Inflammatory macrophage treated with lipopolysaccharide for 4 hours (primary cell): Measurements from ENCODE around the gene TNNT2.
A peak's percentile ranks its signal among the peaks of the same experiment; 100 is the strongest.

ENCODE experiments used
- DNase-seq: peaks from one replicate; pipeline ENCODE4 v3.0.0-alpha.2; 2020

TNNT2 gene

GRCh38 chr1:201377611-201378092 is at the start of gene TNNT2:
TNNT2 (minus strand) TSS chr1:201377680; CDS start chr1:201373254, 4,426 bp downstream.
- DNase-seq: no peak

GRCh38 chr1:201426479-201427310 is 49.2 kb upstream of the TNNT2 start:
- DNase-seq: no peak

GRCh38 chr1:201424146-201424545 is 46.7 kb upstream of the TNNT2 start:
- DNase-seq: no peak

GRCh38 chr1:201423655-201424054 is 46.2 kb upstream of the TNNT2 start:
- DNase-seq: no peak

- no peak for DNase-seq
These were observed 45.1 kb upstream of the TNNT2 start for GRCh38 chr1:201422436-201423030.

GRCh38 chr1:201422026-201422425 is 44.5 kb upstream of the TNNT2 start:
- no peak for DNase-seq

GRCh38 chr1:201421041-201421440 is 43.6 kb upstream of the TNNT2 start:
- no peak for DNase-seq

- DNase-seq: no peak
These were observed 43.1 kb upstream of the TNNT2 start for GRCh38 chr1:201420608-201421002.

GRCh38 chr1:201419746-201420607 is 42.5 kb upstream of the TNNT2 start:
- no peak for DNase-seq

- DNase-seq: no peak
These were observed 41.8 kb upstream of the TNNT2 start for GRCh38 chr1:201419256-201419655.

GRCh38 chr1:201418461-201418860 is 41.0 kb upstream of the TNNT2 start:
- DNase-seq: no peak

- DNase-seq: no peak
These were observed 36.7 kb upstream of the TNNT2 start for GRCh38 chr1:201414051-201414738.

GRCh38 chr1:201411292-201411691 is 33.8 kb upstream of the TNNT2 start:
- DNase-seq: no peak

- DNase-seq: no peak
These were observed 32.0 kb upstream of the TNNT2 start for GRCh38 chr1:201409440-201409839.

GRCh38 chr1:201408834-201409200 is 31.3 kb upstream of the TNNT2 start:
- DNase-seq: no peak

- DNase-seq: peak; percentile 76
These were observed 30.8 kb upstream of the TNNT2 start for GRCh38 chr1:201408176-201408833.

- DNase-seq: no peak
These were observed 29.4 kb upstream of the TNNT2 start for GRCh38 chr1:201406831-201407406.

GRCh38 chr1:201405484-201405831 is 28.0 kb upstream of the TNNT2 start:
- DNase-seq: no peak

GRCh38 chr1:201404722-201405483 is 27.4 kb upstream of the TNNT2 start:
- no peak for DNase-seq

GRCh38 chr1:201404055-201404454 is 26.6 kb upstream of the TNNT2 start:
- peak; percentile 93 for DNase-seq

- no peak for DNase-seq
These were observed 25.9 kb upstream of the TNNT2 start for GRCh38 chr1:201403359-201403758.
